T-helper 1 cell treated with Interleukin-12 subunit alpha and Interleukin-12 subunit beta and Interleukin-4 antibody, amounts not matched to agents 30 ng/mL and 1 ng/mL, for 36 hours (primary cell): Measurements from ENCODE around the gene RHOBTB3. TPM values are rescaled to one million over a fixed set of nuclear protein-coding genes. Genes with fewer than 3 reads are reported as not detected.
"Not testable (repeated sequence)": the region's sequence is repeated elsewhere in the genome, so short reads cannot be mapped to it uniquely, and the experiment has no call there.

ENCODE experiments used
- intact Hi-C: fragments of 100-400 bp; cut with micrococcal nuclease; formaldehyde crosslinking; loops from one replicate; pipeline ENCODE4 v1.15.1; 2024
- total RNA-seq: library from RNA; stranded (reverse); gene quantifications from 2 replicates; pipeline ENCODE4 v1.2.3, GENCODE V29; 2022

RHOBTB3 gene
- 0.37 and 0.54 TPM in 2 replicates for total RNA-seq

- intact Hi-C loops, result no loop called here
These were observed at the start of gene RHOBTB3 for GRCh38 chr5:95730730-95731570. TSS of gene RHOBTB3 (plus strand) at chr5:95731336. CDS start at chr5:95731683, 347 bp downstream.

- intact Hi-C loops, result no loop called here
These were observed 48.2 kb upstream of the RHOBTB3 start, which contains the start of gene SPATA9 for GRCh38 chr5:95682891-95683290. TSS of gene SPATA9 (minus strand) at chr5:95682991. CDS start at chr5:95682854, 137 bp downstream.

GRCh38 chr5:95684361-95684760 lies 46.8 kb upstream of the RHOBTB3 start:
- intact Hi-C loops, result no loop called here

GRCh38 chr5:95686651-95687050 lies 44.5 kb upstream of the RHOBTB3 start:
- intact Hi-C loops, result no loop called here

- intact Hi-C loops, result no loop called here
These were observed 41.5 kb upstream of the RHOBTB3 start for GRCh38 chr5:95689680-95690079.

- intact Hi-C loops, result no loop called here
These were observed 40.8 kb upstream of the RHOBTB3 start for GRCh38 chr5:95690333-95690732.

GRCh38 chr5:95697781-95698681 lies 33.1 kb upstream of the RHOBTB3 start:
- intact Hi-C loops, result no loop called here

- intact Hi-C loops, result no loop called here
These were observed 31.8 kb upstream of the RHOBTB3 start for GRCh38 chr5:95699337-95699736.

GRCh38 chr5:95701074-95701473 lies 30.1 kb upstream of the RHOBTB3 start:
- intact Hi-C loops, result no loop called here

GRCh38 chr5:95704150-95704549 lies 27.0 kb upstream of the RHOBTB3 start:
- intact Hi-C loops, result no loop called here

- intact Hi-C loops, result not testable (repeated sequence)
These were observed 24.9 kb upstream of the RHOBTB3 start for GRCh38 chr5:95706196-95706595.

GRCh38 chr5:95707055-95707454 lies 24.1 kb upstream of the RHOBTB3 start:
- intact Hi-C loops, result no loop called here

GRCh38 chr5:95707534-95708188 lies 23.5 kb upstream of the RHOBTB3 start:
- intact Hi-C loops, result not testable (repeated sequence)

- intact Hi-C loops, result no loop called here
These were observed 22.3 kb upstream of the RHOBTB3 start for GRCh38 chr5:95708876-95709275.

- intact Hi-C loops, result loop anchor here (10.0 kb wide), 1 partner anchor 55 kb away; no protein-coding TSS in a partner anchor
These were observed 21.0 kb upstream of the RHOBTB3 start for GRCh38 chr5:95709967-95710650.

GRCh38 chr5:95710651-95711500 lies 20.3 kb upstream of the RHOBTB3 start:
- intact Hi-C loops, result loop anchor here (10.0 kb wide), 1 partner anchor 54 kb away; no protein-coding TSS in a partner anchor

- intact Hi-C loops, result loop anchor here (10.0 kb wide), 1 partner anchor 53 kb away; no protein-coding TSS in a partner anchor
These were observed 19.4 kb upstream of the RHOBTB3 start for GRCh38 chr5:95711501-95712346.

GRCh38 chr5:95712347-95712958 lies 18.7 kb upstream of the RHOBTB3 start:
- intact Hi-C loops, result loop anchor here (10.0 kb wide), 1 partner anchor 52 kb away; no protein-coding TSS in a partner anchor
